ENCODE results near the gene SPRYD3. TPM values are rescaled to one million over a fixed set of nuclear protein-coding genes. Genes with fewer than 3 reads are reported as not detected.

SPRYD3 gene
- total and polyA plus RNA-seq, 12 donors: 16.4 to 74.6 (median 43.1) TPM

- intact Hi-C loops (cut with DNase I): no loop called here
These were observed 27.9 kb upstream of the SPRYD3 start for GRCh38 chr12:53107122-53107521.

GRCh38 chr12:53105712-53106439 lies 26.7 kb upstream of the SPRYD3 start:
- WGBS, 4 donors: 93 to 97% (median 93%) methylated on average over 3 to 7 of the region's 7 CpGs
- H3K4me1 ChIP-seq (replicated peaks in 1 of 2): no peaks in the 10 kb centered on the region
- no peaks in the 10 kb centered on the region for H3K36me3 ChIP-seq (replicated peaks in 1 of 2)
- H3K27me3 ChIP-seq: no peaks in the 10 kb centered on the region
- no peaks in the 10 kb centered on the region for H3K9me3 ChIP-seq (replicated peaks in 1 of 3)
- no peak overlapping the region for H3K4me3 ChIP-seq
- TF ChIP-seq CTCF (IDR thresholded peaks at IDR 0.05) (no peak), POLR2A (IDR thresholded peaks at IDR 0.05) (no peak)
- H3K27ac ChIP-seq: peak overlapping the region in 1 of 5 donors; percentile 3
- intact Hi-C loops (cut with DNase I): no loop called here
- peak in 1 of 7 donors; percentile 34 for DNase-seq

More at GRCh38 chr12:53107122-53107521, 27.9 kb upstream of the SPRYD3 start:
- Histone ChIP-seq H3K36me3 (replicated peaks in 1 of 2) (no peaks in the 10 kb centered on the region), H3K27ac (no peak overlapping the region), H3K9me3 (replicated peaks in 1 of 3) (no peaks in the 10 kb centered on the region), H3K27me3 (no peaks in the 10 kb centered on the region), H3K4me1 (replicated peaks in 1 of 2) (no peaks in the 10 kb centered on the region), H3K4me3 (no peak overlapping the region)
- peak in 1 of 7 donors; percentile 9 for DNase-seq
- TF ChIP-seq POLR2A (IDR thresholded peaks at IDR 0.05) (no peak), CTCF (IDR thresholded peaks at IDR 0.05) (no peak)
- 54 to 69% (median 63%) methylated on average over 7 of the region's 7 CpGs for WGBS, 4 donors

GRCh38 chr12:53105256-53105655 lies 26.1 kb upstream of the SPRYD3 start:
- Histone ChIP-seq H3K36me3 (replicated peaks in 1 of 2) (no peaks in the 10 kb centered on the region), H3K4me1 (replicated peaks in 1 of 2) (no peaks in the 10 kb centered on the region), H3K9me3 (replicated peaks in 1 of 3) (no peaks in the 10 kb centered on the region), H3K27me3 (no peaks in the 10 kb centered on the region), H3K4me3 (no peak overlapping the region), H3K27ac (no peak overlapping the region)
- WGBS, 4 donors: 62 to 79% (median 72%) methylated on average over 6 to 8 of the region's 8 CpGs
- intact Hi-C loops (cut with DNase I): no loop called here
- TF ChIP-seq POLR2A (IDR thresholded peaks at IDR 0.05): no peak
- TF ChIP-seq CTCF (IDR thresholded peaks at IDR 0.05): no peak
- peak in 1 of 7 donors; percentile 46 for DNase-seq

DNA sequence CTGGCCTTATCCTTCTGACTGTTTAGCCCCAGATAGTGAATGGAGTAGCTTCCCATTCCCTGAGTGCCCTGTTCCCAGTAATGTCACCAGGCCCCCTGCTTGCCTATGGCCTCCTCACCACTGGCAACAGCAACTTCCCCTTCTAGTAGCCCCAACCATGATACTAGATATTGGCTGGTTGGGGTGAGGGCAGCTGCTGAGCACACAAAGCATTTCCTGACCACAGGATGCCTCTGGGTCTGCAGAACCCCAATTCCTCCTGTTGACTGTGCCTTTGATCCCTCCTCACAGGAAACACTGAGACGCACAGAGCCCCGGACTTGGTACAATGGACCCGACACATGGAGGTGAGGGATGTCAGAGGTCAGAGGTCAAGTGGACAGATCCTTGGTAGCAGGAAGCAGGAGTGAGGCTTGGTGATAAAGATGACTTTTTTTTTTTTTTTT lies 24.7 kb upstream of the SPRYD3 start:
- Histone ChIP-seq H3K4me3 (no peak overlapping the region), H3K36me3 (replicated peaks in 1 of 2) (no peaks in the 10 kb centered on the region), H3K27ac (peak overlapping the region in 1 of 5 donors; percentile 40), H3K4me1 (replicated peaks in 1 of 2) (peaks cover 0 to 12% of the 10 kb centered on the region in 2 donors), H3K9me3 (replicated peaks in 1 of 3) (no peaks in the 10 kb centered on the region), H3K27me3 (no peaks in the 10 kb centered on the region)
- 18 to 60% (median 56%) methylated on average over 3 of the region's 3 CpGs for WGBS, 4 donors
- peak in 2 of 7 donors; percentile 41 to 57 for DNase-seq
- TF ChIP-seq POLR2A (IDR thresholded peaks at IDR 0.05): no peak
- TF ChIP-seq CTCF (IDR thresholded peaks at IDR 0.05): no peak
- intact Hi-C loops (cut with DNase I): no loop called here
